ENCODE data around the gene ZBED4. TPM values are rescaled to one million over a fixed set of nuclear protein-coding genes. Genes with fewer than 3 reads are reported as not detected.
A peak's percentile ranks its signal among the peaks of the same experiment; 100 is the strongest.

Gene ZBED4
- total and polyA plus RNA-seq, 2 of the 13 experiments (the other 11 are each of a cell fraction or from before 2014, with no cell fraction given): 5.4 to 9.6 TPM

GRCh38 chr22:49936018-49936972, 82.7 kb downstream of the ZBED4 start (continued):
- TF ChIP-seq DNMT3B (CRISPR knock-in tag; conservative IDR thresholded peaks at IDR 0.05): peak; percentile 60; the same call in 1 of the 2 replicates
- peak; percentile 64 for TF ChIP-seq FOXA3 (CRISPR knock-in tag; IDR thresholded peaks at IDR 0.05)
- TF ChIP-seq KDM3A (CRISPR knock-in tag; IDR thresholded peaks at IDR 0.05; ENCODE audit: low read depth): peak; percentile 68; the same call in 1 of the 2 replicates
- TF ChIP-seq SRSF1 (optimal IDR thresholded peaks at IDR 0.05; ENCODE audit: low read depth, low read length): peak; percentile 93
- TF ChIP-seq MXD3 (CRISPR knock-in tag; IDR thresholded peaks at IDR 0.05): 0 out of 2 replicates have a peak, but pooled peaks have one; percentile 58
- TF ChIP-seq ZNF709 (CRISPR knock-in tag; IDR thresholded peaks at IDR 0.05): no peak
- TF ChIP-seq CREM (IDR thresholded peaks at IDR 0.05): peak; percentile 38; the same call in 1 of the 2 replicates
- no peak for TF ChIP-seq CREM (CRISPR knock-in tag; IDR thresholded peaks at IDR 0.05)
- TF ChIP-seq KAT8 (CRISPR knock-in tag; IDR thresholded peaks at IDR 0.05): peak; percentile 68
- TF ChIP-seq ZNF574 (CRISPR knock-in tag; IDR thresholded peaks at IDR 0.05): peak; percentile 57
- no peak for TF ChIP-seq MBNL3 (CRISPR knock-in tag; conservative IDR thresholded peaks at IDR 0.05)
- TF ChIP-seq RELA (CRISPR knock-in tag; IDR thresholded peaks at IDR 0.05): peak; percentile 52; the same call in 1 of the 2 replicates
- no peak for TF ChIP-seq ZNF124 (CRISPR knock-in tag; IDR thresholded peaks at IDR 0.05)
- TF ChIP-seq ZNF773 (CRISPR knock-in tag; IDR thresholded peaks at IDR 0.05; ENCODE audit: borderline replicate concordance): no peak
- peak; percentile 6; the same call in 1 of the 2 replicates for TF ChIP-seq NFE2L2 (IDR thresholded peaks at IDR 0.05; ENCODE audit: low read length)
- TF ChIP-seq, protein P1, sequence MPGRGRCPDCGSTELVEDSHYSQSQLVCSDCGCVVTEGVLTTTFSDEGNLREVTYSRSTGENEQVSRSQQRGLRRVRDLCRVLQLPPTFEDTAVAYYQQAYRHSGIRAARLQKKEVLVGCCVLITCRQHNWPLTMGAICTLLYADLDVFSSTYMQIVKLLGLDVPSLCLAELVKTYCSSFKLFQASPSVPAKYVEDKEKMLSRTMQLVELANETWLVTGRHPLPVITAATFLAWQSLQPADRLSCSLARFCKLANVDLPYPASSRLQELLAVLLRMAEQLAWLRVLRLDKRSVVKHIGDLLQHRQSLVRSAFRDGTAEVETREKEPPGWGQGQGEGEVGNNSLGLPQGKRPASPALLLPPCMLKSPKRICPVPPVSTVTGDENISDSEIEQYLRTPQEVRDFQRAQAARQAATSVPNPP (CRISPR knock-in tag; IDR thresholded peaks at IDR 0.05): no peak
- TF ChIP-seq KLF16 (CRISPR knock-in tag; IDR thresholded peaks at IDR 0.05): peak in 1 of 2 experiments; percentile 86; a peak in 2 of 4 replicates
- peak; percentile 95 for TF ChIP-seq SP5 (CRISPR knock-in tag; IDR thresholded peaks at IDR 0.05; ENCODE audit: borderline replicate concordance, low read depth)
- peak; percentile 42; the same call in 1 of the 2 replicates for TF ChIP-seq JUN (CRISPR knock-in tag; IDR thresholded peaks at IDR 0.05)
- TF ChIP-seq HMG20B (CRISPR knock-in tag; conservative IDR thresholded peaks at IDR 0.05): peak; percentile 47; the same call in 1 of the 2 replicates
- TF ChIP-seq FOXK1 (CRISPR knock-in tag; IDR thresholded peaks at IDR 0.05; ENCODE audit: borderline replicate concordance, low read depth): peak; percentile 89
- TF ChIP-seq MAZ (IDR thresholded peaks at IDR 0.05; ENCODE audit: borderline replicate concordance, low read depth, low read length): peak; percentile 91
- TF ChIP-seq MAZ (CRISPR knock-in tag; IDR thresholded peaks at IDR 0.05; ENCODE audit: low read depth): peak; percentile 78
- peak; percentile 68 for TF ChIP-seq SALL1 (CRISPR knock-in tag; IDR thresholded peaks at IDR 0.05)
- TF ChIP-seq EP300 (IDR thresholded peaks at IDR 0.05; ENCODE audit: low read depth in 2 of 2, low read length in 2 of 2): peak in 1 of 2 experiments; percentile 78; a peak in 2 of 4 replicates
- TF ChIP-seq EP300 (CRISPR knock-in tag; IDR thresholded peaks at IDR 0.05; ENCODE audit: borderline replicate concordance): peak; percentile 75; the same call in 1 of the 2 replicates

Measured in HepG2 (cell line).